ENCODE data around the gene SEMA6B. TPM values are rescaled to one million over a fixed set of nuclear protein-coding genes. Genes with fewer than 3 reads are reported as not detected.
"Not testable (repeated sequence)": the region's sequence is repeated elsewhere in the genome, so short reads cannot be mapped to it uniquely, and the experiment has no call there.

SEMA6B gene
- total RNA-seq, 1 donor from 2014 or later: 8.3 TPM

DNA sequence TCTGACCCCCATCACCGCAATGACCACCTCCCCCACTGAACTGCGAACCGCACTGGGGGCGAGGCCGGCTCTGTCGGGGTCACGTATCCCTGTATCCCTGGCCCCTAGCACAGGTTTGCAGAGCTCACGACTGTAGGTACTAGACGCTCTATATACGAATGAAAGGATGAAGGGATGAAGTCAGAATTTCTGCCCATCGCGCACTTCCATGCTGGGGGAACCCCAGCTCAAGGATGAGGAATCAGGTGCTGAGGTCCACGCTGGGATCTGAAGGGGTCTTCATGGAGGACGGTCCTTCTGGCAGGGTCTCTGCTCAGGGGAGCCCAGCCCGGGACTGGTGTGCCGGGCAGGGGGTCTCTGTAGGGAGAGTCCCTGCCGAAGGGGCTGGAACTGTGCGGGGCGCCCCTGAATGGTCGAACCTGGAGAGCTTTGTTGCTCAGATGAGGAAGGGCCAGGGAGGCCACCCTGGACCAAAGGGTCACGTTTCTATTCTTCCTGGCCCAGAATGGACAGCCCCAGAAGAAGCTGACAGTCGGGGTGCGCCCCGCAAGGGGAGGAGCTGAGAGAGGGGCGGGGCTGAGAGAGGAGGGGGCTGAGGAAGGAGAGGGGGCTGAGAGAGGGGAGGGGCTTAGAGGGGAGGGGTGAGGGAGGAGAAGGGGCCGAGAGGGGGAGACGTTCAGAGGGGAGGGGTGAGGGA lies 37.9 kb upstream of the SEMA6B start:
- intact Hi-C loops (cut with DNase I): no loop called here
- DNase-seq (ENCODE audit: extremely low spot score in 2 of 2): no peak
- peak overlapping the region in 1 of 2 donors; percentile 30 for H3K4me3 ChIP-seq
- H3K4me1 ChIP-seq: peaks cover 7% of the 10 kb centered on the region
- no peaks in the 10 kb centered on the region for H3K36me3 ChIP-seq
- no peaks in the 10 kb centered on the region for H3K9me3 ChIP-seq
- H3K27ac ChIP-seq: no peak overlapping the region
- TF ChIP-seq, protein P1, sequence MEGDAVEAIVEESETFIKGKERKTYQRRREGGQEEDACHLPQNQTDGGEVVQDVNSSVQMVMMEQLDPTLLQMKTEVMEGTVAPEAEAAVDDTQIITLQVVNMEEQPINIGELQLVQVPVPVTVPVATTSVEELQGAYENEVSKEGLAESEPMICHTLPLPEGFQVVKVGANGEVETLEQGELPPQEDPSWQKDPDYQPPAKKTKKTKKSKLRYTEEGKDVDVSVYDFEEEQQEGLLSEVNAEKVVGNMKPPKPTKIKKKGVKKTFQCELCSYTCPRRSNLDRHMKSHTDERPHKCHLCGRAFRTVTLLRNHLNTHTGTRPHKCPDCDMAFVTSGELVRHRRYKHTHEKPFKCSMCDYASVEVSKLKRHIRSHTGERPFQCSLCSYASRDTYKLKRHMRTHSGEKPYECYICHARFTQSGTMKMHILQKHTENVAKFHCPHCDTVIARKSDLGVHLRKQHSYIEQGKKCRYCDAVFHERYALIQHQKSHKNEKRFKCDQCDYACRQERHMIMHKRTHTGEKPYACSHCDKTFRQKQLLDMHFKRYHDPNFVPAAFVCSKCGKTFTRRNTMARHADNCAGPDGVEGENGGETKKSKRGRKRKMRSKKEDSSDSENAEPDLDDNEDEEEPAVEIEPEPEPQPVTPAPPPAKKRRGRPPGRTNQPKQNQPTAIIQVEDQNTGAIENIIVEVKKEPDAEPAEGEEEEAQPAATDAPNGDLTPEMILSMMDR (IDR thresholded peaks at IDR 0.05): no peak
- TF ChIP-seq POLR2AphosphoS5 (IDR thresholded peaks at IDR 0.05; ENCODE audit: insufficient read depth in 1 of 2, low read depth in 1 of 2) (no peak), POLR2A (IDR thresholded peaks at IDR 0.05) (no peak)
- H3K27me3 ChIP-seq: peaks cover 3% of the 10 kb centered on the region

DNA sequence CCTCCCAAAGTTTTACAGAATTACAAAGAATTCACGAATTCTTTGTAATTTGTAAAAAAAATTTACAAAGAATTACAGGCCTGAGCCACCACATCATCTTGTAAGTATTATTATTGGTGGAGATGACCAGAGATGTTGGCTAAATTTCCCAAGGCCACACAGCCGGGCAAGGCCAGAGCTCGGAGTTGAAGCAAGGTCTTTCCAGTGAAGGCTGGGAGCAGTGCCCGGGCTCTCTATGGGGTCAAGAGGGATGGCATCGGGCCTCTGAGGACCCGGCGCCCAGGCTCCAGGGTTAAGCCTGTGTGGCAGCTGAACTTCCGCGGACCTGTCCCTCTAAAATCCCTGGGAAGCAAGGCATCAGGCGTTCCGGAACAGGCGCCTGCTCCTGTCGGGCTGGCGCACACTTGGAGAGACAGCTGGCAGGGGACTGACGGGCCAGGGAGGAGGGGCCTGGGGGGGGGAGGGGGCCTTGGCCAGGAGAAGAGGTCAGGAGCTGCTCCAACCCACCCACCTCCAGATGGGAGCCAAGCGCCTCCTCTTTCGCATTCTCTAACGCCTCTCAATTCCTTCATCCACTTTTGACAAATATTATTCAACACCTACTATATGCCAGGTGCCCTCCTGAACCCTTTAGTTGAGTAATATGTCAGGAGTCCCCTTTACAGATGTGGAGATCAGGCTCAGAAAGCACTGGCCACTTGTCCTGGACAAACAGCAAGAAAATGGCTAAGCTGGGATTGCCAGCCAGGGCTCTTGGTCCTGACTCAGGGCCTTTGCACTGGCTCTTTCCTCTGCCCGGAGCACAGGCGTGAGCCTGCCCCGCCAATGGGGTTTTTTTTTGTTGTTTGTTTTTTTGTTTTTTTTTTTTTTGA lies 36.8 kb upstream of the SEMA6B start:
- TF ChIP-seq POLR2AphosphoS5 (IDR thresholded peaks at IDR 0.05; ENCODE audit: insufficient read depth in 1 of 2, low read depth in 1 of 2) (no peak), POLR2A (IDR thresholded peaks at IDR 0.05) (no peak)
- TF ChIP-seq, protein P1 (IDR thresholded peaks at IDR 0.05): no peak
- Histone ChIP-seq H3K36me3 (no peaks in the 10 kb centered on the region), H3K9me3 (no peaks in the 10 kb centered on the region), H3K27me3 (peaks cover 3% of the 10 kb centered on the region), H3K27ac (no peak overlapping the region), H3K4me1 (peaks cover 7% of the 10 kb centered on the region), H3K4me3 (no peak overlapping the region)
- DNase-seq (ENCODE audit: extremely low spot score in 2 of 2): no peak
- intact Hi-C loops (cut with DNase I): no loop called here

DNA sequence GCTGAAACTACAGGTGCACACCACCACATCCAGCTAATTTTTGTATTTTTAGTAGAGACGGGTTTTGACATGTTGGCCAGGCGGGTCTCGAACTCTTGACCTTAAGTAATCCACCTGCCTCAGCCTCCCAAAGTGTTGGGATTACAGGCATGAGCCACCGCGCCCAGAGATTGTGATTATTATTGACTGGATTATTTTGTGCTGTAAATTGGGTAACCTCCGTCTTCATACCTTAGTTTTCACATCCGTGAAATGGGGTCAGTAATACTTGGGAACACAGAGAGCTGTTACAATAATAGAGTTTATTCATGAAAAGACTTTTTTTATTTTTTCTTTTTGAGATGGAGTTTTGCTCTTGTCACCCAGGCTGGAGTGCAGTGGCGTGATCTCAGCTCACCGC lies 35.7 kb upstream of the SEMA6B start:
- H3K27me3 ChIP-seq; DNase-seq (ENCODE audit: extremely low spot score in 2 of 2); intact Hi-C loops (cut with DNase I): not testable (repeated sequence)

DNA sequence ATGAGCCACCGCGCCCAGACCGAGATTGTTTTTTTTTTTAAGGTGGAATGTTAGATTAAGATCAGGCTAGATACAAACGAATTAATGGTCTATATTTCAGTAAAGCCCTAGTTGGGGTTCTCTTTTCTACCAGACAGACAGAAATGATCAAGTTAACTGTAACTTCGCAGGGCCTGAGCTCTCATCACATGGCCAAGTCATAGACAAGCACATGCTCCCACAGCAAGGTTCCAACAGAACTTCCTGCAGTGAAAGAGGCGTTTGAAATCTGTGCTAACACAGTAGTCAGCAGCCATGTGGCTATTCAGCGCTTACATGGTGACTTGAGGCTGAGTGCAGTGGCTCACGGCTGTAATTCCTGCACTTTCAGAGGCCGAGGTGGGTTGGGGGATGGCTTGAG lies 34.7 kb upstream of the SEMA6B start:
- no peak overlapping the region for H3K4me3 ChIP-seq
- H3K27me3 ChIP-seq: peaks cover 3% of the 10 kb centered on the region
- no peaks in the 10 kb centered on the region for H3K36me3 ChIP-seq
- peaks cover 7% of the 10 kb centered on the region for H3K4me1 ChIP-seq
- no peak overlapping the region for H3K27ac ChIP-seq
- TF ChIP-seq POLR2A (IDR thresholded peaks at IDR 0.05): no peak
- TF ChIP-seq, protein P1 (IDR thresholded peaks at IDR 0.05): no peak
- no peak for TF ChIP-seq POLR2AphosphoS5 (IDR thresholded peaks at IDR 0.05; ENCODE audit: insufficient read depth in 1 of 2, low read depth in 1 of 2)
- no peak for DNase-seq (ENCODE audit: extremely low spot score in 2 of 2)
- intact Hi-C loops (cut with DNase I): no loop called here
- H3K9me3 ChIP-seq: no peaks in the 10 kb centered on the region

More for the DNA sequence above, 35.7 kb upstream of the SEMA6B start:
- H3K27ac ChIP-seq, H3K9me3 ChIP-seq, H3K36me3 ChIP-seq, H3K4me3 ChIP-seq, H3K4me1 ChIP-seq: not testable (repeated sequence)

DNA sequence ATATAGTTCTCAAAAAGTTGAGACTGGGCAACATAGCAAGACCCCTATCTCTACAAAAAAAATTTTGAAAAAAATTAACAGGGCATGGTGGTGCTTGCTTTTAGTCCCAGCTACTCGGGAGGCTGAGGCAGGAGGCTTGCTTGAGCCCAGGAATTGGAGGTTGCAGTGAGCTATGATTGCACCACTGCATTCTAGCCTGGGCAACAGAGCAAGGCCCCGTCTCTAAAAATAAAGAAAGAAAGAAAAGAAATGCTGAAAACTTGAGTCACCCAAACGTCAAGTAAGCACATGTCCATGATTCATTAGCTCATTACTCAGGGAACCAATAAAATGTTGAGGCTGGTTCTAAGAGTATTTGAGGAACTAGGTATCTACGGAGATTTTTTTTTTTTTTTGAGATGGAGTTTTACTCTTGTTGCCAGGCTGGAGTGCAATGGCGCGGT lies 33.9 kb upstream of the SEMA6B start:
- no peaks in the 10 kb centered on the region for H3K36me3 ChIP-seq
- H3K27me3 ChIP-seq: no peaks in the 10 kb centered on the region
- DNase-seq (ENCODE audit: extremely low spot score in 2 of 2): no peak
- peaks cover 4% of the 10 kb centered on the region for H3K4me1 ChIP-seq
- peak overlapping the region; percentile 30 for H3K27ac ChIP-seq
- no peaks in the 10 kb centered on the region for H3K9me3 ChIP-seq
- no peak overlapping the region for H3K4me3 ChIP-seq
- intact Hi-C loops (cut with DNase I): no loop called here
- TF ChIP-seq POLR2A (IDR thresholded peaks at IDR 0.05): no peak
- TF ChIP-seq POLR2AphosphoS5 (IDR thresholded peaks at IDR 0.05; ENCODE audit: insufficient read depth in 1 of 2, low read depth in 1 of 2): peak in 1 of 2 donors; percentile 39
- TF ChIP-seq, protein P1 (IDR thresholded peaks at IDR 0.05): no peak
